IPS-NIHi7 (cell line): Measurements from ENCODE around the gene CCNE1.

Experiments used
- DNase-seq: peaks from one replicate; pipeline ENCODE4 v3.0.0; 2012; ENCODE audit warnings: mixed read lengths; ENCODE audit errors: extremely low spot score

CCNE1 gene

GRCh38 chr19:29811125-29812079 lies at the start of gene CCNE1:
Gene CCNE1, plus strand, starts transcription at chr19:29811991. Its CDS starts 565 bp downstream, at chr19:29812556.
- peak; percentile 96 for DNase-seq

- no peak for DNase-seq
These were observed 48.6 kb upstream of the CCNE1 start for GRCh38 chr19:29763196-29763595.

GRCh38 chr19:29764361-29764760 lies 47.4 kb upstream of the CCNE1 start:
- no peak for DNase-seq

GRCh38 chr19:29766100-29766499 lies 45.7 kb upstream of the CCNE1 start:
- DNase-seq = no peak

GRCh38 chr19:29767039-29767735 lies 44.6 kb upstream of the CCNE1 start:
- DNase-seq = no peak

GRCh38 chr19:29768166-29768565 lies 43.6 kb upstream of the CCNE1 start:
- DNase-seq = no peak

GRCh38 chr19:29769997-29770396 lies 41.8 kb upstream of the CCNE1 start:
- DNase-seq = no peak

GRCh38 chr19:29770648-29771047 lies 41.1 kb upstream of the CCNE1 start:
- no peak for DNase-seq

GRCh38 chr19:29771708-29772414 lies 39.9 kb upstream of the CCNE1 start:
- peak; percentile 86 for DNase-seq

GRCh38 chr19:29772696-29773095 lies 39.1 kb upstream of the CCNE1 start:
- DNase-seq = no peak

- DNase-seq = no peak
These were observed 38.6 kb upstream of the CCNE1 start for GRCh38 chr19:29773141-29773540.

- DNase-seq = no peak
These were observed 37.7 kb upstream of the CCNE1 start for GRCh38 chr19:29774126-29774525.

GRCh38 chr19:29777781-29778309 lies 33.9 kb upstream of the CCNE1 start:
- DNase-seq = no peak

GRCh38 chr19:29779921-29780320 lies 31.9 kb upstream of the CCNE1 start:
- DNase-seq = peak; percentile 69

GRCh38 chr19:29781386-29782259 lies 30.2 kb upstream of the CCNE1 start:
- DNase-seq = no peak

- DNase-seq = no peak
These were observed 29.6 kb upstream of the CCNE1 start for GRCh38 chr19:29782260-29782580.

- DNase-seq = no peak
These were observed 28.1 kb upstream of the CCNE1 start for GRCh38 chr19:29783627-29784190.

GRCh38 chr19:29784598-29785223 lies 27.1 kb upstream of the CCNE1 start:
- no peak for DNase-seq

- DNase-seq = no peak
These were observed 26.4 kb upstream of the CCNE1 start for GRCh38 chr19:29785360-29785759.

- peak; percentile 76 for DNase-seq
These were observed 25.7 kb upstream of the CCNE1 start for GRCh38 chr19:29785955-29786589.
